ENCODE data around the gene PEX11G. TPM values are rescaled to one million over a fixed set of nuclear protein-coding genes. Genes with fewer than 3 reads are reported as not detected.

PEX11G gene
- total RNA-seq, 1 experiment from 2014 or later, result 2.9 TPM

GRCh38 chr19:7459773-7460172 is 29.1 kb downstream of the PEX11G start:
- ATAC-seq (no peak), DNase-seq (ENCODE audit: low read depth, low spot score) (no peak)
- H3K9me3 ChIP-seq (ENCODE audit: control insufficient read depth, insufficient read depth, low read depth, low read length), result no peaks in the 10 kb centered on the region
- no peak for TF ChIP-seq TCF7L2 (IDR thresholded peaks at IDR 0.05; ENCODE audit: low read depth, low read length)
- no peak for TF ChIP-seq SIN3A (IDR thresholded peaks at IDR 0.05; ENCODE audit: borderline replicate concordance, insufficient read depth, low read depth, low read length)
- TF ChIP-seq POLR2AphosphoS5 (IDR thresholded peaks at IDR 0.05; ENCODE audit: low read depth, low read length), result no peak
- TF ChIP-seq CTCF (IDR thresholded peaks at IDR 0.05), result no peak
- no peak for TF ChIP-seq REST (IDR thresholded peaks at IDR 0.05; ENCODE audit: insufficient read depth in 1 of 2, low read depth in 2 of 2, low read length in 1 of 2)
- H3K4me3 ChIP-seq (ENCODE audit: low read depth in 2 of 2, low read length in 2 of 2), result no peak overlapping the region
- BruUV-seq (replicated peaks), result no TSS peak
- in situ Hi-C loops (cut with HindIII; ENCODE audit: low pct_unique_long_range_greater_than_20kb, low sequenced_read_pairs) (no loop called here), intact Hi-C loops (cut with micrococcal nuclease; ENCODE audit: unreplicated experiment) (no loop called here)
- H3K27ac ChIP-seq (ENCODE audit: low read length), result no peak overlapping the region
- no peaks in the 10 kb centered on the region for H3K4me1 ChIP-seq (ENCODE audit: control insufficient read depth, insufficient read depth, low read length)
- no peaks in the 10 kb centered on the region for H3K36me3 ChIP-seq (ENCODE audit: control insufficient read depth, insufficient read depth, low read length)
- no peaks in the 10 kb centered on the region for H3K27me3 ChIP-seq (ENCODE audit: control insufficient read depth, insufficient read depth, low read length)
- CTCF ChIA-PET, result no interaction called here
- POLR2A ChIA-PET, result interaction anchor here (0.6 kb wide), 1 partner anchor 34 kb away, joined by 7 read pairs; no protein-coding TSS in a partner anchor

- no peaks in the 10 kb centered on the region for H3K4me1 ChIP-seq (ENCODE audit: control insufficient read depth, insufficient read depth, low read length)
- no peaks in the 10 kb centered on the region for H3K9me3 ChIP-seq (ENCODE audit: control insufficient read depth, insufficient read depth, low read depth, low read length)
- no peaks in the 10 kb centered on the region for H3K27me3 ChIP-seq (ENCODE audit: control insufficient read depth, insufficient read depth, low read length)
- DNase-seq (ENCODE audit: low read depth, low spot score) (no peak), ATAC-seq (no peak)
- POLR2A ChIA-PET, result no interaction called here
- H3K36me3 ChIP-seq (ENCODE audit: control insufficient read depth, insufficient read depth, low read length), result no peaks in the 10 kb centered on the region
- no peak overlapping the region for H3K4me3 ChIP-seq (ENCODE audit: low read depth in 2 of 2, low read length in 2 of 2)
- intact Hi-C loops (cut with micrococcal nuclease; ENCODE audit: unreplicated experiment), result no loop called here
- H3K27ac ChIP-seq (ENCODE audit: low read length), result no peak overlapping the region
- CTCF ChIA-PET, result no interaction called here
- TF ChIP-seq POLR2AphosphoS5 (IDR thresholded peaks at IDR 0.05; ENCODE audit: low read depth, low read length) (no peak), CTCF (IDR thresholded peaks at IDR 0.05) (no peak), SIN3A (IDR thresholded peaks at IDR 0.05; ENCODE audit: borderline replicate concordance, insufficient read depth, low read depth, low read length) (no peak), REST (IDR thresholded peaks at IDR 0.05; ENCODE audit: insufficient read depth in 1 of 2, low read depth in 2 of 2, low read length in 1 of 2) (no peak), TCF7L2 (IDR thresholded peaks at IDR 0.05; ENCODE audit: low read depth, low read length) (no peak)
- in situ Hi-C loops (cut with HindIII; ENCODE audit: low pct_unique_long_range_greater_than_20kb, low sequenced_read_pairs), result no loop called here
- no TSS peak for BruUV-seq (replicated peaks)
Observed at GRCh38 chr19:7458675-7459074, 30.2 kb downstream of the PEX11G start.
